ENCODE measurements around the gene SNX21. TPM values are rescaled to one million over a fixed set of nuclear protein-coding genes. Genes with fewer than 3 reads are reported as not detected.
A peak's percentile ranks its signal among the peaks of the same experiment; 100 is the strongest.

The SNX21 gene
- total RNA-seq, 4 donors from 2014 or later: 56.5 to 145 (median 63.2) TPM

DNA sequence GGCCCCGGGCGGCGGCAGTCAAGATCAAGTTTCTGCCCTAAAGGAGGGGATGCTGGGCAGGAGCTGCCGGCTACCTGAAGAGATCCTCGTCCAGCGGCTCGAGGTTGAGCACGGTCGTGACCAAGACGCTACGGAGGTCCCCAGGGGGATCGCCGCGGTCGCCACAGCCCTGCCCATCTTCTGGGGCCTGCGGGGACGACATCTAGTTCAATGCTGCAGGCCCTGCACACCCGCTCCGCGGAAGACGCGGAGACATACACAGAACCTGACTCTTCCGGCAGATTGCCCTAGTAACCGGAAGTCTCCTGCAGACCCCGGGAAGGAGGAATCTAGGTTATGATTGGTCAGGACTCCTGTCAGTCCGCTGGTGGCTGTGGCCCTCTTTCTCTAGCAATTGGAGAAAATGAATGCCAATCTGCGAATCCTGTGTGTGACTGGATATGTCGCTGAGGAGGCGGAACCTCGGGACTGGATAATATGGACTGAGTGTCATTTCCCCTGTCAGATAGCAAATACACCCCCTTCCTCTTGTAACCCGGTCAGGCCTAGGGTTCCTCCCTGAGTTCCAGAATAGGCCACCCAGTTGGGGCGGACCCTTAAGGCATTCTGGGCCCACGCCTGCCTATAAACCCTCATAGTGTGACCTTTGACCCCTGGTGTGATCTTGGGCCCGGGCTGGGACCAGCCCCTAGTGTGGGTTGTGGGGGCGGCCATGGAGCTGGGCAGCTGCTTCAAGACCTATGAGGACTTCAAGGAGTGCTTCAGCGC, 23.7 kb downstream of the SNX21 start, which contains the start of the genes ACOT8 and ZSWIM3:
ACOT8 (minus strand) TSS at position 279 of the 768 bp plus-strand sequence; CDS start at position 202, 77 bp downstream.
ZSWIM3 (plus strand) TSS at position 501 of the 768 bp plus-strand sequence; CDS start at position 713, 212 bp downstream.
- peak; percentile 93 to 100 for DNase-seq
- no peaks in the 10 kb centered on the region for H3K9me3 ChIP-seq
- H3K4me3 ChIP-seq: peak within 1 kb of the TSS; percentile 71 to 94
- TF ChIP-seq POLR2A (IDR thresholded peaks at IDR 0.05): peak; percentile 41 to 70
- TF ChIP-seq, protein P1, sequence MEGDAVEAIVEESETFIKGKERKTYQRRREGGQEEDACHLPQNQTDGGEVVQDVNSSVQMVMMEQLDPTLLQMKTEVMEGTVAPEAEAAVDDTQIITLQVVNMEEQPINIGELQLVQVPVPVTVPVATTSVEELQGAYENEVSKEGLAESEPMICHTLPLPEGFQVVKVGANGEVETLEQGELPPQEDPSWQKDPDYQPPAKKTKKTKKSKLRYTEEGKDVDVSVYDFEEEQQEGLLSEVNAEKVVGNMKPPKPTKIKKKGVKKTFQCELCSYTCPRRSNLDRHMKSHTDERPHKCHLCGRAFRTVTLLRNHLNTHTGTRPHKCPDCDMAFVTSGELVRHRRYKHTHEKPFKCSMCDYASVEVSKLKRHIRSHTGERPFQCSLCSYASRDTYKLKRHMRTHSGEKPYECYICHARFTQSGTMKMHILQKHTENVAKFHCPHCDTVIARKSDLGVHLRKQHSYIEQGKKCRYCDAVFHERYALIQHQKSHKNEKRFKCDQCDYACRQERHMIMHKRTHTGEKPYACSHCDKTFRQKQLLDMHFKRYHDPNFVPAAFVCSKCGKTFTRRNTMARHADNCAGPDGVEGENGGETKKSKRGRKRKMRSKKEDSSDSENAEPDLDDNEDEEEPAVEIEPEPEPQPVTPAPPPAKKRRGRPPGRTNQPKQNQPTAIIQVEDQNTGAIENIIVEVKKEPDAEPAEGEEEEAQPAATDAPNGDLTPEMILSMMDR (IDR thresholded peaks at IDR 0.05): peak in 1 of 4 experiments; percentile 21
- peaks cover 8 to 10% of the 10 kb centered on the region in 2 donors for H3K4me1 ChIP-seq
- H3K27me3 ChIP-seq: no peaks in the 10 kb centered on the region
- H3K36me3 ChIP-seq: no peaks in the 10 kb centered on the region
- H3K27ac ChIP-seq: peak within 1 kb of the TSS; percentile 70 to 79
- intact Hi-C loops (cut with DNase I; ENCODE audit: low total_unique reads): no loop called here

DNA sequence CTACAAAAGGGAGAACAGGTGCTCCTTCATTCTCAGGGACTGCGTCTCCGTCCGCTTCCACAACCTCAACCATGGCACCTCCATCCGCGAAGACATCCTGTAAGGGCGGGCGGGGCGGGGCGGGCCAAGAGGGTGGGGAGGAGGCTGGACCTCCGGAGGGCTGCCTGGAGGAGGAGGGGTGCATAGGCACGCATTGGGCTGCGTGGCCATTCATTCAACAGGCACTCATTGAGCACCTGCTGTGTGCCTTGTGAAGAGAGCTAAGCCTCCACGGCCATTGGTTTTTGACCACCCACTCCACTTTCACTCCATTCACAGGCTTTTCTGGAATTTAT, 24.2 kb downstream of the SNX21 start:
- Histone ChIP-seq H3K4me1 (peaks cover 8 to 10% of the 10 kb centered on the region in 2 donors), H3K4me3 (peak overlapping the region; percentile 71 to 94), H3K27me3 (no peaks in the 10 kb centered on the region), H3K9me3 (no peaks in the 10 kb centered on the region), H3K27ac (peak overlapping the region; percentile 61 to 79), H3K36me3 (no peaks in the 10 kb centered on the region)
- no peak for DNase-seq
- intact Hi-C loops (cut with DNase I; ENCODE audit: low total_unique reads): no loop called here
- TF ChIP-seq, protein P1 (IDR thresholded peaks at IDR 0.05): no peak
- TF ChIP-seq POLR2A (IDR thresholded peaks at IDR 0.05): no peak

DNA sequence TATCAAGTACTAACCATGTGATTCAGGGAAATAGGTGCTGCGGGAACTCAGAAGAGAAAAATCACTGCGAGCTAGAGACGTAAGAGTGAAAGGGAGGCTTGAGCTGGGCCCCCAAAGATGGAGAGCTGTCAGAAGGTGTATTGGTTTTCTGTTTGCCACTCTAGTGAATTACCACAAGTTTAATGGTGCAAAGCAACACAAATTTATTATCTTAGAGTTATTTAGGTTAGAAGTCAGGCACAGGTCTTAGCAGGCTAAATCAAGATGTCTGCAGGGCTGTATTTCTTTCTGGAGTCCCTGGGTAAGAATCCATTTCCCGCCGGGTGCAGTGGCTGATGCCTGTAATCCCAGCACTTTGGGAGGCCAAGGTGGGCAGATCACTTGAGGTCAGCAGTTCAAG, 26.3 kb downstream of the SNX21 start:
- Histone ChIP-seq H3K36me3 (no peaks in the 10 kb centered on the region), H3K27ac (no peak overlapping the region), H3K27me3 (no peaks in the 10 kb centered on the region), H3K4me3 (no peak overlapping the region), H3K4me1 (peaks cover 5 to 10% of the 10 kb centered on the region in 2 donors), H3K9me3 (no peaks in the 10 kb centered on the region)
- no peak for DNase-seq
- no peak for TF ChIP-seq POLR2A (IDR thresholded peaks at IDR 0.05)
- TF ChIP-seq, protein P1 (IDR thresholded peaks at IDR 0.05): no peak
- intact Hi-C loops (cut with DNase I; ENCODE audit: low total_unique reads): no loop called here

DNA sequence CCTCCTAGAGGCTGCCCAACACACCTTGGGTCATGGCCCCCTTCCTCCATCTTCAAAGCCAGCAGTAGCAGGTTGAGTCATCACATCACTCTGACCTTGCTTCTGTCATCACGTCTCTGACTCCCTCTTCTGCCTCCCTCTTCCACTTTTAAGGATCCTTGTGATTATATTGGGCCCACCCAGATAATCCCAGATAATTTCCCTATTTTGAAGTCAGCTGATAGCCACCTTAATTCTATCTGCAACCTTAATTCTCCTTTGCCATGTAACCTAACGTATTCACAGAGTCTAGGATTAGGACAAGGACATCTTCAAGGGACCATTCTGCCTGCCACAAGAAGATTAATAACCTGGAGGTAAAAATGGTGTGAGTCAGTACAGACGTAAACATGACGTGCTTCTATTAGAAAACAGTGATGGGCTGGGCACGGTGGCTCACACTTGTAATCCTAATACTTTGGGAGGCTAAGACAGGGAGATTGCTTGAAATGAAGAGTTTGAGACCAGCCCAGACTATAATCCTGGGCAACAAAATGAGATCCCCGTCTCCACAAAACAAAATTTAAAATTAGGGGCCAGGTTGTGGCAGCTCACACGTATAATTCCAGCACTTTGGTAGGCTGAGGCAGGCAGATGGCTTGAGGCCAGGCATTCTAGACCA, 27.1 kb downstream of the SNX21 start:
- Histone ChIP-seq H3K27me3 (no peaks in the 10 kb centered on the region), H3K9me3 (no peaks in the 10 kb centered on the region), H3K36me3 (no peaks in the 10 kb centered on the region), H3K4me1 (peaks cover 0 to 10% of the 10 kb centered on the region in 2 donors), H3K27ac (no peak overlapping the region), H3K4me3 (no peak overlapping the region)
- TF ChIP-seq, protein P1 (IDR thresholded peaks at IDR 0.05): no peak
- no peak for TF ChIP-seq POLR2A (IDR thresholded peaks at IDR 0.05)
- no peak for DNase-seq
- intact Hi-C loops (cut with DNase I; ENCODE audit: low total_unique reads): no loop called here

Data from uterus (tissue), 4 donors.